ENCODE measurements around the gene POLD4.

GRCh38 chr11:67352546-67353316 lies 615 bp downstream of the POLD4 start:
- TF ChIP-seq ZNF274 (IDR thresholded peaks at IDR 0.05; ENCODE audit: low read depth, low read length) (no peak), CTCF (IDR thresholded peaks at IDR 0.05 in 2 of 3, conservative IDR thresholded peaks at IDR 0.05 in 1 of 3; ENCODE audit: borderline replicate concordance in 1 of 3, insufficient read depth in 1 of 3, low read depth in 2 of 3, low read length in 2 of 3) (no peak), EZH2 (IDR thresholded peaks at IDR 0.05) (no peak), POLR2AphosphoS5 (IDR thresholded peaks at IDR 0.05; ENCODE audit: low read depth, low read length) (no peak), YY1 (IDR thresholded peaks at IDR 0.05; ENCODE audit: extremely low read depth, insufficient replicate concordance, low read depth, low read length) (no peak), POLR2A (IDR thresholded peaks at IDR 0.05; ENCODE audit: borderline replicate concordance, extremely low read depth, insufficient read depth, insufficient read length) (no peak), JUND (IDR thresholded peaks at IDR 0.05) (no peak), REST (IDR thresholded peaks at IDR 0.05; ENCODE audit: low read depth) (no peak), MAX (IDR thresholded peaks at IDR 0.05) (no peak), ZBTB33 (IDR thresholded peaks at IDR 0.05; ENCODE audit: extremely low read depth, insufficient replicate concordance, low read length) (no peak), EZH2phosphoT487 (IDR thresholded peaks at IDR 0.05; ENCODE audit: borderline replicate concordance) (no peak), CEBPB (IDR thresholded peaks at IDR 0.05; ENCODE audit: low read depth) (no peak), EGR1 (IDR thresholded peaks at IDR 0.05; ENCODE audit: low read depth) (no peak), CBX3 (IDR thresholded peaks at IDR 0.05; ENCODE audit: low read depth) (no peak)
